Measurements from ENCODE around the gene TMEM273.

The TMEM273 gene

DNA sequence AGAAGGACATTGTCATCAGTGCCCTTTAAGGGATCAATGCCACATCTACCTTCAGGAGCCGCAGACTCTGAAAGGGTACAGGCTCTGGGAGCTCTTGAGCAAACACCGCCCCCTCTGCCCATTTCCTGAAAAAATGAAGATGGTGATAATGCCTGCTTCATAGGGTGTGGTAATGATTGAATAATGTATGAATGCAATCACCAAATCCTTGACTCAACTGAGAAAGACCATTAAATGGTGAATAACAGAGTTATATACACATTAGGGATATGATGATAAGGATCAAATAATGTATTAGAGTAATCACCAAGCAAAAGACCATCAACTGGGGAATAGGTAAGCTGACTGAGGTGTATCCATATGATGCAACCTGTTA is 55.8 kb downstream of the TMEM273 start:
- Histone ChIP-seq H3K79me2 (ENCODE audit: control insufficient read depth, insufficient read depth, low read length) (no peaks in the 10 kb centered on the region), H3K9ac (ENCODE audit: low read length) (no peak overlapping the region)
- no CpG with 5 or more reads among the region's 2 CpGs for WGBS (ENCODE audit: extremely low coverage, insufficient coverage, low lambda C conversion rate)

DNA sequence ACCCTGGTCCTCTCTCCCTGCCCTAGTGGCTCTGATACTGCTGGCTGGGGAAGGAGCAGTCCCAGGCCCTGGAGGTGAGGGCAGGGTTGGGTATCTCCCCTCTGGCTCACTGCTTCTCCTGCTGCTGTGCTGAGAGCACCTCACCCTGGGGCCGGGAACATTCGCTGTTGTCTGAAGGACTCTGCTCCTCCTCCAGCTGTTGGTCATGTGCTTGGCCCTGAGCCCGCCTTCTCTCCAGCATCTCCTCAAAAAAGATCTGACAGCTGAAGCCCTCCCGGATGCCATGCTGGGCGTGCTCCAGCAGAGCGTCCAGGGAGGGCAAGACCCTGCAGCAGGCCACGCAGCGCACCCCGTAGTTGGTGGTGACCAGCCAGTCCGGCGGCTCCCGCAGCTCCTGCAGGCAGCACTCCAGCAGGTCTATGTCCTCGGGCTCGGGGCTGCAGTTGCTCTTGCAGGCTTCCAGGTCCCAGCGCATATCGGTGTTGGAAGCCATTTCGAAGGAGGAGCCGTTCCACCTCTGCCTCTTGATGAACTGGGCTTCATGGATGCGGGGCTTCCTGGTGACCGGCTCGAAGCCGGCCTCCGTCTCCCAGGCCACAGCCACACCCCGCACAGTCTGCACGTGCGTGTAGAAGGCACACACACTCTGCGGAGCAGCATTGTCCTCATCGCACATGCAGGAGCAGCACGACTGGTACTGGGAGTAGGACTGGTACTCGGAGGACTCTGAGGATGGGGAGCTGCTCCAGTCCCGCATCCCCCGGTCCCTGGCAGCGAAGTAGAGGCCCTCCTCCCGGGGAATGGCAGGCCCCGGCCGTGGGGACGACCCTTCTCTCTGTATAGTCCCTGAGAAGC is 56.5 kb downstream of the TMEM273 start:
- H3K79me1 ChIP-seq (ENCODE audit: low read length), result no peaks in the 10 kb centered on the region
- no peak overlapping the region for H3K4ac ChIP-seq (ENCODE audit: low read depth, low read length)
- no peak overlapping the region for H3K4me3 ChIP-seq (ENCODE audit: low read length)
- H3K9ac ChIP-seq (ENCODE audit: low read length), result no peak overlapping the region
- no peak overlapping the region for H2BK15ac ChIP-seq (replicated peaks; ENCODE audit: low read depth)
- H2BK5ac ChIP-seq (ENCODE audit: low read length), result no peak overlapping the region
- H3K27me3 ChIP-seq (ENCODE audit: insufficient read depth, low read length, poor library complexity), result no peaks in the 10 kb centered on the region
- H3K27ac ChIP-seq (ENCODE audit: low read depth, low read length), result no peak overlapping the region
- no peak overlapping the region for H4K5ac ChIP-seq (ENCODE audit: low read length)
- no peak overlapping the region for H3K18ac ChIP-seq (ENCODE audit: low read length)
- no CpG with 5 or more reads among the region's 37 CpGs for WGBS (ENCODE audit: extremely low coverage, insufficient coverage, low lambda C conversion rate)
- H3K56ac ChIP-seq (ENCODE audit: low read length), result no peak overlapping the region
- no peak overlapping the region for H2BK120ac ChIP-seq (ENCODE audit: low read depth, low read length)
- no peak overlapping the region for H3K4me2 ChIP-seq (ENCODE audit: low read length)
- H4K8ac ChIP-seq (ENCODE audit: low read depth, low read length), result no peak overlapping the region
- H3K23ac ChIP-seq (ENCODE audit: low read length), result no peak overlapping the region
- H3K79me2 ChIP-seq (ENCODE audit: control insufficient read depth, insufficient read depth, low read length), result no peaks in the 10 kb centered on the region
- H2AK5ac ChIP-seq (ENCODE audit: low read length), result no peak overlapping the region
- no peak for DNase-seq
- no peaks in the 10 kb centered on the region for H3K4me1 ChIP-seq (ENCODE audit: control insufficient read depth, low read depth, low read length)
- no peaks in the 10 kb centered on the region for H3K36me3 ChIP-seq (ENCODE audit: control insufficient read depth, insufficient read depth, low read length)

More for the DNA sequence above, 55.8 kb downstream of the TMEM273 start:
- Histone ChIP-seq H3K27ac (ENCODE audit: low read depth, low read length) (no peak overlapping the region), H3K79me1 (ENCODE audit: low read length) (no peaks in the 10 kb centered on the region), H3K4me1 (ENCODE audit: control insufficient read depth, low read depth, low read length) (no peaks in the 10 kb centered on the region), H3K27me3 (ENCODE audit: insufficient read depth, low read length, poor library complexity) (no peaks in the 10 kb centered on the region), H3K4ac (ENCODE audit: low read depth, low read length) (no peak overlapping the region), H3K4me3 (ENCODE audit: low read length) (no peak overlapping the region), H2BK120ac (ENCODE audit: low read depth, low read length) (no peak overlapping the region), H2BK15ac (replicated peaks; ENCODE audit: low read depth) (no peak overlapping the region), H2AK5ac (ENCODE audit: low read length) (no peak overlapping the region), H3K23ac (ENCODE audit: low read length) (no peak overlapping the region), H3K56ac (ENCODE audit: low read length) (no peak overlapping the region), H2BK5ac (ENCODE audit: low read length) (no peak overlapping the region), H4K8ac (ENCODE audit: low read depth, low read length) (no peak overlapping the region), H3K18ac (ENCODE audit: low read length) (no peak overlapping the region), H4K5ac (ENCODE audit: low read length) (no peak overlapping the region), H3K4me2 (ENCODE audit: low read length) (no peak overlapping the region), H3K36me3 (ENCODE audit: control insufficient read depth, insufficient read depth, low read length) (no peaks in the 10 kb centered on the region)
- DNase-seq, result no peak

- no peak overlapping the region for H4K5ac ChIP-seq (ENCODE audit: low read length)
- H3K18ac ChIP-seq (ENCODE audit: low read length), result no peak overlapping the region
- no peak overlapping the region for H3K4me3 ChIP-seq (ENCODE audit: low read length)
- no peak overlapping the region for H3K27ac ChIP-seq (ENCODE audit: low read depth, low read length)
- H4K8ac ChIP-seq (ENCODE audit: low read depth, low read length), result no peak overlapping the region
- no peaks in the 10 kb centered on the region for H3K79me2 ChIP-seq (ENCODE audit: control insufficient read depth, insufficient read depth, low read length)
- H3K79me1 ChIP-seq (ENCODE audit: low read length), result no peaks in the 10 kb centered on the region
- DNase-seq, result no peak
- H3K4ac ChIP-seq (ENCODE audit: low read depth, low read length), result no peak overlapping the region
- no peak overlapping the region for H3K23ac ChIP-seq (ENCODE audit: low read length)
- no peak overlapping the region for H2BK5ac ChIP-seq (ENCODE audit: low read length)
- no peak overlapping the region for H3K56ac ChIP-seq (ENCODE audit: low read length)
- H2AK5ac ChIP-seq (ENCODE audit: low read length), result no peak overlapping the region
- no peaks in the 10 kb centered on the region for H3K27me3 ChIP-seq (ENCODE audit: insufficient read depth, low read length, poor library complexity)
- no peak overlapping the region for H2BK15ac ChIP-seq (replicated peaks; ENCODE audit: low read depth)
- no peak overlapping the region for H2BK120ac ChIP-seq (ENCODE audit: low read depth, low read length)
- no CpG with 5 or more reads among the region's 1 CpG for WGBS (ENCODE audit: extremely low coverage, insufficient coverage, low lambda C conversion rate)
- no peak overlapping the region for H3K9ac ChIP-seq (ENCODE audit: low read length)
- H3K4me1 ChIP-seq (ENCODE audit: control insufficient read depth, low read depth, low read length), result no peaks in the 10 kb centered on the region
- no peak overlapping the region for H3K4me2 ChIP-seq (ENCODE audit: low read length)
- H3K36me3 ChIP-seq (ENCODE audit: control insufficient read depth, insufficient read depth, low read length), result no peaks in the 10 kb centered on the region
These were observed 58.8 kb downstream of the TMEM273 start for GRCh38 chr10:49129376-49129775.

DNA sequence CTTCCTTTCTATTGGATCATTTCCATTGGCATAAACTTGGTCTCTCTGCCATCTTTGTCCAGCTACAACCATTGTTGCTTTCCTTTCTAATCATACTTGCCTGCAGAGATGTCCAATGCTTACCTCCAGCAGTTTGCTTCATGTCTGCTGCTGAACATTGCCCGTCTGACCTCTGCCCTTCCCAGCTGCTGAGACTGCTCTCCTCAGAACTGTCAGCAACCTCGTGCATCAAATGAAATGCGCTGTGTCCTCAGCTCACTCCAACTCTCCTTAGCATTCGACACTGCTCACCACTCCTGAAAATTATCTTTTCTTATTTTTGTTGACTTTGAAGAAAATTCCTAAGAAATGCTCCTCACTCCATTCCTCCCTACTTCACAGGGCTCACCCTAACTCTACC is 59.3 kb downstream of the TMEM273 start:
- no peak overlapping the region for H3K27ac ChIP-seq (ENCODE audit: low read depth, low read length)
- no peak overlapping the region for H4K8ac ChIP-seq (ENCODE audit: low read depth, low read length)
- no peak overlapping the region for H3K4me3 ChIP-seq (ENCODE audit: low read length)
- no peak overlapping the region for H2BK15ac ChIP-seq (replicated peaks; ENCODE audit: low read depth)
- no peak overlapping the region for H2AK5ac ChIP-seq (ENCODE audit: low read length)
- H3K4me2 ChIP-seq (ENCODE audit: low read length), result no peak overlapping the region
- H3K27me3 ChIP-seq (ENCODE audit: insufficient read depth, low read length, poor library complexity), result no peaks in the 10 kb centered on the region
- no peaks in the 10 kb centered on the region for H3K79me2 ChIP-seq (ENCODE audit: control insufficient read depth, insufficient read depth, low read length)
- no peak overlapping the region for H2BK120ac ChIP-seq (ENCODE audit: low read depth, low read length)
- no CpG with 5 or more reads among the region's 4 CpGs for WGBS (ENCODE audit: extremely low coverage, insufficient coverage, low lambda C conversion rate)
- H3K36me3 ChIP-seq (ENCODE audit: control insufficient read depth, insufficient read depth, low read length), result no peaks in the 10 kb centered on the region
- H3K18ac ChIP-seq (ENCODE audit: low read length), result no peak overlapping the region
- H3K23ac ChIP-seq (ENCODE audit: low read length), result no peak overlapping the region
- no peak for DNase-seq
- H4K5ac ChIP-seq (ENCODE audit: low read length), result no peak overlapping the region
- H3K79me1 ChIP-seq (ENCODE audit: low read length), result no peaks in the 10 kb centered on the region
- H3K4ac ChIP-seq (ENCODE audit: low read depth, low read length), result no peak overlapping the region
- H3K4me1 ChIP-seq (ENCODE audit: control insufficient read depth, low read depth, low read length), result no peaks in the 10 kb centered on the region
- H3K56ac ChIP-seq (ENCODE audit: low read length), result no peak overlapping the region
- H3K9ac ChIP-seq (ENCODE audit: low read length), result no peak overlapping the region
- no peak overlapping the region for H2BK5ac ChIP-seq (ENCODE audit: low read length)

- Histone ChIP-seq H2BK5ac (ENCODE audit: low read length) (no peak overlapping the region), H3K23ac (ENCODE audit: low read length) (no peak overlapping the region), H2BK15ac (replicated peaks; ENCODE audit: low read depth) (no peak overlapping the region), H3K9ac (ENCODE audit: low read length) (no peak overlapping the region), H3K79me1 (ENCODE audit: low read length) (no peaks in the 10 kb centered on the region), H3K4me2 (ENCODE audit: low read length) (no peak overlapping the region), H4K5ac (ENCODE audit: low read length) (no peak overlapping the region), H3K56ac (ENCODE audit: low read length) (no peak overlapping the region), H3K27me3 (ENCODE audit: insufficient read depth, low read length, poor library complexity) (no peaks in the 10 kb centered on the region), H3K4ac (ENCODE audit: low read depth, low read length) (no peak overlapping the region), H3K27ac (ENCODE audit: low read depth, low read length) (no peak overlapping the region), H2BK120ac (ENCODE audit: low read depth, low read length) (no peak overlapping the region), H3K79me2 (ENCODE audit: control insufficient read depth, insufficient read depth, low read length) (no peaks in the 10 kb centered on the region), H3K4me3 (ENCODE audit: low read length) (no peak overlapping the region), H2AK5ac (ENCODE audit: low read length) (no peak overlapping the region), H4K8ac (ENCODE audit: low read depth, low read length) (no peak overlapping the region), H3K18ac (ENCODE audit: low read length) (no peak overlapping the region), H3K36me3 (ENCODE audit: control insufficient read depth, insufficient read depth, low read length) (no peaks in the 10 kb centered on the region), H3K4me1 (ENCODE audit: control insufficient read depth, low read depth, low read length) (no peaks in the 10 kb centered on the region)
- no peak for DNase-seq
- WGBS (ENCODE audit: extremely low coverage, insufficient coverage, low lambda C conversion rate), result no CpG with 5 or more reads among the region's 7 CpGs
These were observed 63.9 kb downstream of the TMEM273 start for GRCh38 chr10:49123981-49124950.

All from mesendoderm (in vitro differentiated cells).